Lung (tissue), 12 donors: ENCODE results near the gene TMEM250. TPM values are rescaled to one million over a fixed set of nuclear protein-coding genes. Genes with fewer than 3 reads are reported as not detected.
A peak's percentile ranks its signal among the peaks of the same experiment; 100 is the strongest.

Experiments
- ATAC-seq: fragments of 200-7000 bp; cut with Tn5 transposase; one replicate; pipeline ENCODE4 v1.9.1; 2020; ENCODE audit warnings: moderate number of reproducible peaks; ENCODE audit not compliant: insufficient read depth, low FRiP score
- DNase-seq, 3 donors: peaks; one replicate each; pipeline ENCODE4 v3.0.0-alpha.2; 2013 to 2017
- H3K27ac ChIP-seq, 2 donors: one replicate each; pipeline ENCODE4 v1.5.1; 2013; ENCODE audit warnings: mild to moderate bottlenecking in 2 of 2, moderate library complexity in 2 of 2, control low read depth in 1 of 2, inconsistent platforms in 1 of 2, low read depth in 1 of 2, low read length in 1 of 2
- H3K27me3 ChIP-seq, 3 donors: one replicate each; pipeline ENCODE4 v1.5.1; 2013; ENCODE audit warnings: low read length in 2 of 3; ENCODE audit not compliant: control insufficient read depth in 3 of 3, insufficient read depth in 3 of 3
- H3K36me3 ChIP-seq, 4 donors: one replicate each; pipeline ENCODE4 v1.5.1; 2013; ENCODE audit warnings: low read length in 4 of 4, mild to moderate bottlenecking in 1 of 4, moderate library complexity in 1 of 4; ENCODE audit not compliant: control insufficient read depth in 4 of 4, insufficient read depth in 4 of 4
- H3K4me1 ChIP-seq, 5 donors: one replicate each; pipeline ENCODE4 v1.5.1; 2013; ENCODE audit warnings: low read length in 5 of 5, mild to moderate bottlenecking in 2 of 5, moderate library complexity in 1 of 5; ENCODE audit not compliant: control insufficient read depth in 5 of 5, insufficient read depth in 5 of 5
- H3K4me3 ChIP-seq: one replicate; pipeline ENCODE4 v1.5.1; 2013; ENCODE audit warnings: mild to moderate bottlenecking, control low read depth, moderate library complexity
- H3K9ac ChIP-seq, 2 donors: one replicate each; pipeline ENCODE4 v1.5.1; 2013; ENCODE audit warnings: low read length in 2 of 2, control low read depth in 1 of 2; ENCODE audit not compliant: insufficient read depth in 1 of 2
- H3K9me3 ChIP-seq, 4 donors: one replicate each; pipeline ENCODE4 v1.5.1; 2013; ENCODE audit warnings: low read length in 3 of 4, mild to moderate bottlenecking in 1 of 4, moderate library complexity in 1 of 4; ENCODE audit not compliant: control insufficient read depth in 4 of 4, insufficient read depth in 3 of 4
- WGBS, 2 donors: extraction: QIAGEN DNeasy Blood & Tissue Kit; methylation state at CpG; one replicate each; pipeline ENCODE4 v1.1.7; 2013; 5-methylcytosine and 5-hydroxymethylcytosine counted together
- polyA plus RNA-seq, 2 donors: library from polyadenylated mRNA; stranded (reverse); fragments of 200-250 nt; gene quantifications; one replicate each; pipeline ENCODE4 v1.2.1, GENCODE V29; 2013
- total RNA-seq, 2 donors: library from RNA; depleted of rRNA in 1 of 2; stranded (reverse); fragments of >200 nt in 1 of 2; gene quantifications; one replicate each; pipeline ENCODE4 v1.2.1, GENCODE V29; 2014 to 2021
- TF ChIP-seq, protein P1 (sequence below): IDR thresholded peaks from 2 replicates; pipeline ENCODE4 v1.5.1; 2012; ENCODE audit warnings: mild to moderate bottlenecking; ENCODE audit errors: control extremely low read depth, extremely low read depth
- donor health status: control.
- donor health status: control.
- donor health status: Bipolar disorder and iron deficiency.
- donor health status: healthy.
- donor health status: DM: yes; HTN: yes; CAD: no.

TMEM250 gene
- total and polyA plus RNA-seq, 4 donors = 13.0 to 47.9 (median 27.2) TPM

DNA sequence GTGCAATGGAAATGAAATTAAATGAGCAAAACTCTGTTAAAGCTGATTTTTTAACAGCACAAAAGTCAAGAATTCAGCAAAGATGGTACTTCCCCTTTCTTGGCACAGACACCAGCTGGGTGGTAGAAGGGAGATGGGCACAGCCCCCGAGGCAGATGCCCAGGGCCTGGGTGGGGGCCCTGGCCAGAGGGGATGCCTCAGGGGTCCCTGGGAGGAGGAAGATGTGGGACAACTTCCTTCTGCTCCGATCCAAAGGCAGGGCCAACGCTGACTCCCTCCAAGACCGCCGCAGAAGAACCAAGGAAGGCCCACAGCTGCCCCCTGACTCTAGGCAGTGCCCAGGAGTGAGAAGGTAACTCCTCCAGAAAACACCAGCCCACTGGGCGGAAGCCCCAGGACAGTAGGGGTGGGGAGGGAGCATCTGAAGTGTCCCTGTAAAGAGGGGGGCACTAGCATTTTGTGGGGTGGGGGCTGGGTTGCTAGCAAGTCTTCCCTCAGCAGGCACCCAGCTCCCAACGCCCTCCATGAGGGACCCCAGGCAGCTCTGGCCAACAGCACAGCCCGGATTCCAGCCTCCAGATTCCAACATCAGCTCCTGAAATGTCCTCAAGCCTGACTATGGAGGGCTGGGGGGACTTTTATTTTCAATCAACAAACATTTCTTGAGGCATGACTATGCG, 28.5 kb downstream of the TMEM250 start:
- Histone ChIP-seq H3K36me3 (peaks cover 0 to 6% (median 0%) of the 10 kb centered on the region in 4 donors), H3K9me3 (no peaks in the 10 kb centered on the region), H3K4me3 (no peak overlapping the region), H3K4me1 (peaks cover 0 to 22% (median 12%) of the 10 kb centered on the region in 5 donors), H3K9ac (no peak overlapping the region), H3K27ac (peak overlapping the region; percentile 17 to 67), H3K27me3 (no peaks in the 10 kb centered on the region)
- ATAC-seq (no peak), DNase-seq (peak in 1 of 3 donors; percentile 10)
- 64 to 74% methylated on average over 9 of the region's 9 CpGs for WGBS, 2 donors
- TF ChIP-seq, protein P1, sequence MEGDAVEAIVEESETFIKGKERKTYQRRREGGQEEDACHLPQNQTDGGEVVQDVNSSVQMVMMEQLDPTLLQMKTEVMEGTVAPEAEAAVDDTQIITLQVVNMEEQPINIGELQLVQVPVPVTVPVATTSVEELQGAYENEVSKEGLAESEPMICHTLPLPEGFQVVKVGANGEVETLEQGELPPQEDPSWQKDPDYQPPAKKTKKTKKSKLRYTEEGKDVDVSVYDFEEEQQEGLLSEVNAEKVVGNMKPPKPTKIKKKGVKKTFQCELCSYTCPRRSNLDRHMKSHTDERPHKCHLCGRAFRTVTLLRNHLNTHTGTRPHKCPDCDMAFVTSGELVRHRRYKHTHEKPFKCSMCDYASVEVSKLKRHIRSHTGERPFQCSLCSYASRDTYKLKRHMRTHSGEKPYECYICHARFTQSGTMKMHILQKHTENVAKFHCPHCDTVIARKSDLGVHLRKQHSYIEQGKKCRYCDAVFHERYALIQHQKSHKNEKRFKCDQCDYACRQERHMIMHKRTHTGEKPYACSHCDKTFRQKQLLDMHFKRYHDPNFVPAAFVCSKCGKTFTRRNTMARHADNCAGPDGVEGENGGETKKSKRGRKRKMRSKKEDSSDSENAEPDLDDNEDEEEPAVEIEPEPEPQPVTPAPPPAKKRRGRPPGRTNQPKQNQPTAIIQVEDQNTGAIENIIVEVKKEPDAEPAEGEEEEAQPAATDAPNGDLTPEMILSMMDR = no peak

DNA sequence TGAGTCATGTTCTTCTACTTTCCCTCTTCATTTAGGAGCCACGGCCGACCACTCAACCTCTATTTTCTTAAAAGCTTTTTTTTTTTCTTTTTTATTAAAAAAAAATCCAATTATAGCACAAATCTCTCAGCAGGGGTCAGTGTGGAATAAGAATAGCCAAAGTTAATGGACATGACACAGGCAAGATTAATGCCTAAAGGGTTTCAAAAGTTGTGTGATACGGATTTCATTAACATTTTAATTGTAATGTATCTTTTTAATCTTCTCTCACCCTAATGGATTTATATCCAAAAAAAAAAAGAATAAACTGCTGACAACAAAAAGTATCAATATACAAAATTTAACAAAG, 29.0 kb downstream of the TMEM250 start:
- TF ChIP-seq, protein P1 = peak; percentile 7
- 22 to 26% methylated on average over 3 of the region's 3 CpGs for WGBS, 2 donors
- Histone ChIP-seq H3K27me3 (no peaks in the 10 kb centered on the region), H3K36me3 (peaks cover 0 to 6% (median 0%) of the 10 kb centered on the region in 4 donors), H3K4me3 (no peak overlapping the region), H3K9me3 (no peaks in the 10 kb centered on the region), H3K9ac (no peak overlapping the region), H3K27ac (no peak overlapping the region), H3K4me1 (peaks cover 0 to 22% (median 12%) of the 10 kb centered on the region in 5 donors)
- DNase-seq (peak in 2 of 3 donors; percentile 65 to 70), ATAC-seq (no peak)

DNA sequence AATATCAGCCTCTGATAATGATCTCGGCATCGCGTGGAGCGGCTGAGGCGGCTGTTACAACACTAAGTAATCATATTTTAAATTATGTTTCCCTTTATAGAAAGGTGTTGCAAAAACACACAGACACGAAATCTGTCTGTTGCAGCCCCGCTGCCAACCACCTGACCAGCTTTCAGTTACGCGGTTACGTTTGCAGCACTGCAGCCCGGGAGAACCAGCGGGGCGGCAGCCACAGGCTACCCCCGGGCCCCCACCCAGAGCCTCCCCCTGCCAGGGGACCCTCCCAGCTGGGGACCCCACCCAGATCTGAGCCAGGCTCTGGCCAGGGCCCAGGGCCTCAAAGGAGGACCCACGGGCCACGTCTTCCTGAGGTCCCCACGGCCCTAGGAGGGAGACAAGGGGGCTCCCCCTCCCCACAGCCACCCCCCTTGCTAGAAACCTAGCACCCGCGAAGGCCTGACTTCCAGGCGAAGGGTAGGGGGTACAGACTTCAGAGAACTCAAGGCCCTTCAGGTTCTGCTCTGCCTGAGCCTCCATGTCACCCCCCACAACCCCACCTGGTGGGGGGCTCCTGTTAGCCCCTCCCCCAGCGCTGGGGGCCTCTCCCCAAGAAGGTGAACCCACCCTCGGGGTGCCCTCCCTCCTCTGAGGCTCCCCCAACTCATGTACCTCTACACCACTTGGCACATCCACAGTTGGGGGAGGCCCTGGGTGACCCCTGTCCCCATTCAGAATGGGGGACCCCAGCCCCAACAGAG, 29.6 kb downstream of the TMEM250 start:
- DNase-seq = no peak
- no peaks in the 10 kb centered on the region for H3K9me3 ChIP-seq
- H3K27me3 ChIP-seq = no peaks in the 10 kb centered on the region
- no peak overlapping the region for H3K4me3 ChIP-seq
- 27 to 45% methylated on average over 22 of the region's 22 CpGs for WGBS, 2 donors
- peak overlapping the region in 1 of 2 donors; percentile 8 for H3K27ac ChIP-seq
- no peak overlapping the region for H3K9ac ChIP-seq
- TF ChIP-seq, protein P1 = no peak
- peaks cover 0 to 6% (median 0%) of the 10 kb centered on the region in 4 donors for H3K36me3 ChIP-seq
- peaks cover 0 to 22% (median 11%) of the 10 kb centered on the region in 5 donors for H3K4me1 ChIP-seq
- ATAC-seq = no peak
